ENCODE results near the gene PRSS56. TPM values are rescaled to one million over a fixed set of nuclear protein-coding genes. Genes with fewer than 3 reads are reported as not detected.

PRSS56 gene
- total and polyA plus RNA-seq, 2 donors from 2014 or later = not detected

- no peak for TF ChIP-seq CTCF (IDR thresholded peaks at IDR 0.05; ENCODE audit: borderline replicate concordance, extremely low read depth, insufficient read depth)
- H3K27ac ChIP-seq (ENCODE audit: low read depth in 2 of 2, low read length in 2 of 2) = no peak overlapping the region
- H3K9me3 ChIP-seq (ENCODE audit: control insufficient read depth in 2 of 3, insufficient read depth in 1 of 3, low read length in 3 of 3) = no peaks in the 10 kb centered on the region
- no peak overlapping the region for H3K9ac ChIP-seq (ENCODE audit: low read length in 3 of 3)
- H3K36me3 ChIP-seq (ENCODE audit: control insufficient read depth in 2 of 3, insufficient read depth in 3 of 3, low read length in 3 of 3) = no peaks in the 10 kb centered on the region
- H3K27me3 ChIP-seq (ENCODE audit: control insufficient read depth, insufficient read depth, low read length) = peaks cover 2% of the 10 kb centered on the region
- no peaks in the 10 kb centered on the region for H3K4me1 ChIP-seq (ENCODE audit: control insufficient read depth in 2 of 3, insufficient read depth in 2 of 3, low read depth in 1 of 3, low read length in 3 of 3)
- no peak overlapping the region for H3K4me3 ChIP-seq (ENCODE audit: low read length in 3 of 3)
- DNase-seq = peak in 1 of 5 donors; percentile 53
- intact Hi-C loops (cut with DNase I) = no loop called here
- FAIRE-seq = no peak
These were observed 8.7 kb downstream of the PRSS56 start for GRCh38 chr2:232528746-232529460.

GRCh38 chr2:232529806-232530547 lies 9.8 kb downstream of the PRSS56 start:
- FAIRE-seq (no peak), DNase-seq (peak in 1 of 5 donors; percentile 42)
- H3K27ac ChIP-seq (ENCODE audit: low read depth in 2 of 2, low read length in 2 of 2) = no peak overlapping the region
- TF ChIP-seq CTCF (IDR thresholded peaks at IDR 0.05; ENCODE audit: borderline replicate concordance, extremely low read depth, insufficient read depth) = no peak
- no peak overlapping the region for H3K9ac ChIP-seq (ENCODE audit: low read length in 3 of 3)
- intact Hi-C loops (cut with DNase I) = no loop called here
- H3K4me1 ChIP-seq (ENCODE audit: control insufficient read depth in 2 of 3, insufficient read depth in 2 of 3, low read depth in 1 of 3, low read length in 3 of 3) = no peaks in the 10 kb centered on the region
- no peaks in the 10 kb centered on the region for H3K27me3 ChIP-seq (ENCODE audit: control insufficient read depth, insufficient read depth, low read length)
- no peak overlapping the region for H3K4me3 ChIP-seq (ENCODE audit: low read length in 3 of 3)
- H3K9me3 ChIP-seq (ENCODE audit: control insufficient read depth in 2 of 3, insufficient read depth in 1 of 3, low read length in 3 of 3) = no peaks in the 10 kb centered on the region
- H3K36me3 ChIP-seq (ENCODE audit: control insufficient read depth in 2 of 3, insufficient read depth in 3 of 3, low read length in 3 of 3) = no peaks in the 10 kb centered on the region

GRCh38 chr2:232530626-232531260 lies 10.6 kb downstream of the PRSS56 start:
- no peak for TF ChIP-seq CTCF (IDR thresholded peaks at IDR 0.05; ENCODE audit: borderline replicate concordance, extremely low read depth, insufficient read depth)
- DNase-seq (peak in 1 of 5 donors; percentile 21), FAIRE-seq (no peak)
- Histone ChIP-seq H3K4me3 (ENCODE audit: low read length in 3 of 3) (no peak overlapping the region), H3K27ac (ENCODE audit: low read depth in 2 of 2, low read length in 2 of 2) (no peak overlapping the region), H3K4me1 (ENCODE audit: control insufficient read depth in 2 of 3, insufficient read depth in 2 of 3, low read depth in 1 of 3, low read length in 3 of 3) (no peaks in the 10 kb centered on the region), H3K9me3 (ENCODE audit: control insufficient read depth in 2 of 3, insufficient read depth in 1 of 3, low read length in 3 of 3) (no peaks in the 10 kb centered on the region), H3K9ac (ENCODE audit: low read length in 3 of 3) (no peak overlapping the region), H3K27me3 (ENCODE audit: control insufficient read depth, insufficient read depth, low read length) (no peaks in the 10 kb centered on the region), H3K36me3 (ENCODE audit: control insufficient read depth in 2 of 3, insufficient read depth in 3 of 3, low read length in 3 of 3) (no peaks in the 10 kb centered on the region)
- intact Hi-C loops (cut with DNase I) = no loop called here

Measured in kidney (tissue), 14 donors.